HepG2 (cell line): ENCODE data around the gene ADCY6. TPM values are rescaled to one million over a fixed set of nuclear protein-coding genes. Genes with fewer than 3 reads are reported as not detected.
A peak's percentile ranks its signal among the peaks of the same experiment; 100 is the strongest.

Experiments used
- CBX5 ChIP-seq: sonication (generic); formaldehyde crosslinking; IDR thresholded peaks from 2 replicates; pipeline ENCODE4 v1.4.0; 2020; ENCODE audit warnings: missing genetic modification reagents, borderline replicate concordance
- FOXO4 ChIP-seq: sonication (generic); formaldehyde crosslinking; conservative IDR thresholded peaks from 2 replicates; pipeline ENCODE4 v1.8.1; 2023; ENCODE audit warnings: missing genetic modification reagents
- HMGA1 ChIP-seq: sonication (generic); formaldehyde crosslinking; conservative IDR thresholded peaks from 2 replicates; pipeline ENCODE4 v1.4.0; 2020; ENCODE audit warnings: missing genetic modification reagents
- HOXA5 ChIP-seq: sonication (generic); formaldehyde crosslinking; IDR thresholded peaks from 2 replicates; pipeline ENCODE4 v1.4.0; 2020; ENCODE audit warnings: missing genetic modification reagents
- IRF1 ChIP-seq: sonication (generic); formaldehyde crosslinking; IDR thresholded peaks from 2 replicates; pipeline ENCODE4 v1.4.0; 2020; ENCODE audit warnings: low read depth, mild to moderate bottlenecking, missing genetic modification reagents
- MED1 ChIP-seq: sonication (generic); formaldehyde crosslinking; IDR thresholded peaks from 2 replicates; pipeline ENCODE4 v1.4.0; 2020; ENCODE audit warnings: missing genetic modification reagents
- MED8 ChIP-seq: sonication (generic); formaldehyde crosslinking; IDR thresholded peaks from 2 replicates; pipeline ENCODE4 v1.8.1; 2023; ENCODE audit warnings: mild to moderate bottlenecking, missing genetic modification reagents; ENCODE audit not compliant: insufficient replicate concordance
- MLX ChIP-seq: IDR thresholded peaks from 2 replicates; pipeline ENCODE4 v1.6.1; 2016
- PCBP1 ChIP-seq: fragments of 200-400 bp; formaldehyde crosslinking; IDR thresholded peaks from 2 replicates; pipeline ENCODE4 v1.6.1; 2017; ENCODE audit warnings: mild to moderate bottlenecking, low read depth, low read length, borderline replicate concordance
- PHF8 ChIP-seq: sonication (generic); formaldehyde crosslinking; IDR thresholded peaks from 2 replicates; pipeline ENCODE4 v1.5.0; 2020; ENCODE audit warnings: missing genetic modification reagents
- TMF1 ChIP-seq: sonication (generic); formaldehyde crosslinking; IDR thresholded peaks from 2 replicates; pipeline ENCODE4 v1.8.1; 2022; ENCODE audit warnings: low read depth, missing genetic modification reagents
- ZFP37 ChIP-seq: sonication (generic); formaldehyde crosslinking; IDR thresholded peaks from 2 replicates; pipeline ENCODE4 v1.4.0; 2020; ENCODE audit warnings: missing genetic modification reagents, borderline replicate concordance
- ZNF18 ChIP-seq: sonication (generic); formaldehyde crosslinking; IDR thresholded peaks from 2 replicates; pipeline ENCODE4 v1.8.0; 2022; ENCODE audit warnings: mild to moderate bottlenecking, missing genetic modification reagents; ENCODE audit not compliant: insufficient replicate concordance
- ZNF30 ChIP-seq: sonication (generic); formaldehyde crosslinking; IDR thresholded peaks from 2 replicates; pipeline ENCODE4 v1.5.0; 2020; ENCODE audit warnings: mild to moderate bottlenecking, missing genetic modification reagents
- ZNF430 ChIP-seq: sonication (generic); formaldehyde crosslinking; IDR thresholded peaks from 2 replicates; pipeline ENCODE4 v1.9.0; 2021; ENCODE audit warnings: mild to moderate bottlenecking, missing genetic modification reagents
- ZNF574 ChIP-seq: sonication (generic); formaldehyde crosslinking; IDR thresholded peaks from 2 replicates; pipeline ENCODE4 v1.4.0; 2020; ENCODE audit warnings: missing genetic modification reagents
- ZNF615 ChIP-seq: sonication (generic); formaldehyde crosslinking; IDR thresholded peaks from 2 replicates; pipeline ENCODE4 v1.5.0; 2020; ENCODE audit warnings: mild to moderate bottlenecking, missing genetic modification reagents, borderline replicate concordance
- ZNF761 ChIP-seq: sonication (generic); formaldehyde crosslinking; conservative IDR thresholded peaks from 2 replicates; pipeline ENCODE4 v1.4.0; 2020; ENCODE audit warnings: mild to moderate bottlenecking, missing genetic modification reagents
- polyA plus RNA-seq, 8 experiments: library from polyadenylated mRNA; depleted of rRNA in 3 of 8; stranded (reverse) in 7 of 8; unstranded in 1 of 8; fragments of >200 nt; fragmentation: Illumina TruSeq in 4 of 8; extraction: Trizol in 4 of 8; gene quantifications; 2 replicates each; pipeline versions ENCODE4 v1.2.1 to v1.2.3, GENCODE V29; 2011 to 2016; ENCODE audit warnings: low read depth in 4 of 8, missing spikeins in 1 of 8, mixed read lengths in 1 of 8; ENCODE audit not compliant: insufficient read depth in 1 of 8
- total RNA-seq, 5 experiments: library from RNA; depleted of rRNA; stranded (reverse); fragments of >200 nt; fragmentation: Illumina TruSeq; extraction: Trizol; gene quantifications; 2 replicates each; pipeline ENCODE4 v1.2.3, GENCODE V29; 2016; ENCODE audit warnings: low read depth in 1 of 5

ADCY6 gene
- total and polyA plus RNA-seq, 2 of the 13 experiments (the other 11 are each of a cell fraction or from before 2014, with no cell fraction given) = 10.6 to 11.8 TPM

- TF ChIP-seq CBX5 (CRISPR knock-in tag) (no peak), PCBP1 (0 out of 2 replicates have a peak, but pooled peaks have one; percentile 37), PHF8 (CRISPR knock-in tag) (peak; percentile 58), ZNF574 (CRISPR knock-in tag) (peak; percentile 81), MED1 (CRISPR knock-in tag) (peak; percentile 68; the same call in 1 of the 2 replicates), ZFP37 (CRISPR knock-in tag) (no peak), ZNF30 (CRISPR knock-in tag) (no peak), TMF1 (CRISPR knock-in tag) (no peak), IRF1 (no peak), ZNF615 (CRISPR knock-in tag) (no peak), ZNF761 (CRISPR knock-in tag) (no peak), ZNF430 (CRISPR knock-in tag) (no peak), FOXO4 (CRISPR knock-in tag) (no peak), ZNF18 (no peak), MED8 (CRISPR knock-in tag) (no peak), HOXA5 (CRISPR knock-in tag) (peak; percentile 73; the same call in 1 of the 2 replicates), HMGA1 (no peak), MLX (CRISPR knock-in tag) (no peak)
Observed at GRCh38 chr12:48814262-48815125, 25.6 kb upstream of the ADCY6 start (continued).
